Liver (tissue), 9 donors: ENCODE measurements around the gene GASK1B. TPM values are rescaled to one million over a fixed set of nuclear protein-coding genes. Genes with fewer than 3 reads are reported as not detected.

Source experiments
- DNase-seq: peaks from one replicate; pipeline ENCODE4 v3.0.0-alpha.2; 2017; ENCODE audit warnings: low spot score
- H3K27ac ChIP-seq, 2 donors: one replicate each; pipeline ENCODE4 v1.7.0; 2013; ENCODE audit warnings: inconsistent platforms in 2 of 2, low read length in 2 of 2, control low read depth in 1 of 2, low read depth in 1 of 2, mild to moderate bottlenecking in 1 of 2
- H3K27me3 ChIP-seq, 4 donors: one replicate each; pipeline versions ENCODE4 v1.6.1 to v1.7.0; 2013; ENCODE audit warnings: low read length in 3 of 4, inconsistent platforms in 1 of 4, mild to moderate bottlenecking in 1 of 4, moderate library complexity in 1 of 4; ENCODE audit not compliant: control insufficient read depth in 4 of 4, insufficient read depth in 4 of 4
- H3K36me3 ChIP-seq, 4 donors: one replicate each; pipeline versions ENCODE4 v1.6.1 to v1.7.0; 2013; ENCODE audit warnings: low read length in 3 of 4, mild to moderate bottlenecking in 3 of 4, low read depth in 1 of 4, moderate library complexity in 1 of 4; ENCODE audit not compliant: control insufficient read depth in 4 of 4, insufficient read depth in 3 of 4
- H3K4me1 ChIP-seq, 4 donors: one replicate each; pipeline versions ENCODE4 v1.6.1 to v1.7.0; 2013; ENCODE audit warnings: low read length in 3 of 4, mild to moderate bottlenecking in 3 of 4, moderate library complexity in 1 of 4; ENCODE audit not compliant: control insufficient read depth in 4 of 4, insufficient read depth in 4 of 4
- H3K4me3 ChIP-seq, 3 donors: one replicate each; pipeline versions ENCODE4 v1.6.1 to v1.7.0; 2013; ENCODE audit warnings: low read length in 3 of 3, control low read depth in 1 of 3, low read depth in 1 of 3, mild to moderate bottlenecking in 1 of 3
- H3K9ac ChIP-seq, 2 donors: one replicate each; pipeline ENCODE4 v1.7.0; 2013; ENCODE audit warnings: low read length in 2 of 2, mild to moderate bottlenecking in 2 of 2, moderate library complexity in 2 of 2, control low read depth in 1 of 2, low read depth in 1 of 2
- H3K9me3 ChIP-seq, 4 donors: one replicate each; pipeline versions ENCODE4 v1.6.1 to v1.7.0; 2013; ENCODE audit warnings: low read length in 3 of 4; ENCODE audit not compliant: control insufficient read depth in 4 of 4
- ATF3 ChIP-seq: IDR thresholded peaks from 2 replicates; pipeline ENCODE4 v1.6.1; 2016; ENCODE audit warnings: antibody characterized with exemption
- CTCF ChIP-seq: fragments of 150-350 bp; IDR thresholded peaks from 2 replicates; pipeline ENCODE4 v1.5.1; 2017; ENCODE audit warnings: improper control_type of control experiment, low read depth, low read length; ENCODE audit not compliant: missing input control
- EGR1 ChIP-seq, 2 donors: IDR thresholded peaks; 2 replicates each; pipeline ENCODE4 v1.6.1; 2016 to 2018; ENCODE audit warnings: antibody characterized with exemption in 2 of 2, low read depth in 2 of 2
- FOXA1 ChIP-seq: IDR thresholded peaks from 2 replicates; pipeline ENCODE4 v1.6.1; 2016; ENCODE audit warnings: antibody characterized with exemption
- FOXA2 ChIP-seq: IDR thresholded peaks from 2 replicates; pipeline ENCODE4 v1.6.1; 2016; ENCODE audit warnings: antibody characterized with exemption
- GABPA ChIP-seq, 2 donors: IDR thresholded peaks in 1 of 2; conservative IDR thresholded peaks in 1 of 2; 2 replicates each; pipeline ENCODE4 v1.6.1; 2016; ENCODE audit warnings: antibody characterized with exemption in 2 of 2, mild to moderate bottlenecking in 1 of 2, moderate library complexity in 1 of 2
- HNF4A ChIP-seq, 2 donors: conservative IDR thresholded peaks; 2 replicates each; pipeline ENCODE4 v1.6.1; 2016; ENCODE audit warnings: antibody characterized with exemption in 2 of 2, mild to moderate bottlenecking in 2 of 2
- HNF4G ChIP-seq: IDR thresholded peaks from 2 replicates; pipeline ENCODE4 v1.6.1; 2016; ENCODE audit warnings: antibody characterized with exemption
- JUND ChIP-seq, 2 donors: IDR thresholded peaks; 2 replicates each; pipeline ENCODE4 v1.6.1; 2016; ENCODE audit warnings: antibody characterized with exemption in 2 of 2
- MAX ChIP-seq: IDR thresholded peaks from 2 replicates; pipeline ENCODE4 v1.6.1; 2016; ENCODE audit warnings: antibody characterized with exemption
- NR2F2 ChIP-seq: IDR thresholded peaks from 2 replicates; pipeline ENCODE4 v1.6.1; 2016; ENCODE audit warnings: antibody characterized with exemption
- RAD21 ChIP-seq, 2 donors: IDR thresholded peaks; 2 replicates each; pipeline ENCODE4 v1.6.1; 2016; ENCODE audit warnings: antibody characterized with exemption in 2 of 2, mild to moderate bottlenecking in 2 of 2
- REST ChIP-seq: IDR thresholded peaks from 2 replicates; pipeline ENCODE4 v1.6.1; 2016; ENCODE audit warnings: antibody characterized with exemption, mild to moderate bottlenecking
- RXRA ChIP-seq, 2 donors: IDR thresholded peaks; 2 replicates each; pipeline ENCODE4 v1.6.1; 2017 to 2018; ENCODE audit warnings: antibody characterized with exemption in 2 of 2, mild to moderate bottlenecking in 1 of 2
- SP1 ChIP-seq: IDR thresholded peaks from 2 replicates; pipeline ENCODE4 v1.6.1; 2018; ENCODE audit warnings: antibody characterized with exemption, mild to moderate bottlenecking
- TAF1 ChIP-seq: conservative IDR thresholded peaks from 2 replicates; pipeline ENCODE4 v1.6.1; 2016; ENCODE audit warnings: antibody characterized with exemption, mild to moderate bottlenecking
- YY1 ChIP-seq: IDR thresholded peaks from 2 replicates; pipeline ENCODE4 v1.6.1; 2016; ENCODE audit warnings: antibody characterized with exemption, mild to moderate bottlenecking
- ZBTB33 ChIP-seq: IDR thresholded peaks from 2 replicates; pipeline ENCODE4 v1.6.1; 2016; ENCODE audit warnings: antibody characterized with exemption
- WGBS: extraction: QIAGEN DNeasy Blood & Tissue Kit; methylation state at CpG from one replicate; pipeline ENCODE4 v1.1.7; 2013; 5-methylcytosine and 5-hydroxymethylcytosine counted together
- polyA plus RNA-seq, 2 donors: library from polyadenylated mRNA; stranded (reverse) in 1 of 2; unstranded in 1 of 2; fragments of 200-250 nt in 1 of 2; fragments of >200 nt in 1 of 2; fragmentation: Nextera tagmentation in 1 of 2; extraction: Ambion mirVana in 1 of 2; gene quantifications; one replicate each; pipeline versions ENCODE4 v1.2.1 to v1.2.3, GENCODE V29; 2013 to 2015
- total RNA-seq, 2 donors: library from RNA; depleted of rRNA; stranded (reverse); fragments of >200 nt; gene quantifications; one replicate each; pipeline ENCODE4 v1.2.3, GENCODE V29; 2014
- donor health status: healthy.
- donor health status: healthy.
- donor health status: healthy.
- donor health status: healthy.
- donor health status: healthy.

The GASK1B gene
- total and polyA plus RNA-seq, 4 donors: 1.3 to 8.2 (median 4.4) TPM

GRCh38 chr4:158166701-158167100 lies 6.1 kb downstream of the GASK1B start:
- no peaks in the 10 kb centered on the region for H3K4me1 ChIP-seq
- no peak overlapping the region for H3K4me3 ChIP-seq
- no peaks in the 10 kb centered on the region for H3K9me3 ChIP-seq
- H3K9ac ChIP-seq: no peak overlapping the region
- 53% methylated on average over 2 of the region's 2 CpGs for WGBS
- H3K27me3 ChIP-seq: no peaks in the 10 kb centered on the region
- no peaks in the 10 kb centered on the region for H3K36me3 ChIP-seq
- no peak overlapping the region for H3K27ac ChIP-seq
- DNase-seq: no peak
- no peak for TF ChIP-seq REST
- no peak for TF ChIP-seq RAD21 (IDR thresholded peaks at IDR 0.05)
- TF ChIP-seq MAX: no peak
- no peak for TF ChIP-seq FOXA2
- TF ChIP-seq GABPA (IDR thresholded peaks at IDR 0.05 in 1 of 2, conservative IDR thresholded peaks at IDR 0.05 in 1 of 2): no peak
- TF ChIP-seq EGR1 (IDR thresholded peaks at IDR 0.05; ENCODE audit: low read depth in 2 of 2): no peak
- no peak for TF ChIP-seq FOXA1
- no peak for TF ChIP-seq HNF4G
- TF ChIP-seq SP1: no peak
- no peak for TF ChIP-seq ZBTB33
- TF ChIP-seq RXRA (IDR thresholded peaks at IDR 0.05): no peak
- TF ChIP-seq ATF3: no peak
- TF ChIP-seq CTCF: no peak
- TF ChIP-seq HNF4A (conservative IDR thresholded peaks at IDR 0.05): no peak
- no peak for TF ChIP-seq TAF1
- TF ChIP-seq JUND (IDR thresholded peaks at IDR 0.05): no peak
- TF ChIP-seq YY1: no peak
- TF ChIP-seq NR2F2: no peak
